Muscle layer of colon (tissue), 2 donors: ENCODE results near the gene RPS15.
A peak's percentile ranks its signal among the peaks of the same experiment; 100 is the strongest.

Source experiments
- H3K27ac ChIP-seq: one replicate; pipeline ENCODE4 v1.7.0; 2013; ENCODE audit warnings: low read depth, mild to moderate bottlenecking, low read length, moderate library complexity
- H3K27me3 ChIP-seq, 2 donors: one replicate each; pipeline ENCODE4 v1.7.0; 2013; ENCODE audit warnings: low read length in 2 of 2, mild to moderate bottlenecking in 2 of 2; ENCODE audit not compliant: insufficient read depth in 2 of 2, control insufficient read depth in 1 of 2
- H3K36me3 ChIP-seq: one replicate; pipeline ENCODE4 v1.7.0; 2013; ENCODE audit warnings: mild to moderate bottlenecking, low read length; ENCODE audit not compliant: insufficient read depth
- H3K4me1 ChIP-seq: one replicate; pipeline ENCODE4 v1.7.0; 2013; ENCODE audit warnings: mild to moderate bottlenecking, low read length; ENCODE audit not compliant: insufficient read depth
- H3K4me3 ChIP-seq, 2 donors: one replicate each; pipeline ENCODE4 v1.7.0; 2013; ENCODE audit warnings: low read length in 2 of 2, low read depth in 1 of 2, mild to moderate bottlenecking in 1 of 2, moderate library complexity in 1 of 2
- H3K9ac ChIP-seq: one replicate; pipeline ENCODE4 v1.7.0; 2013; ENCODE audit warnings: low read length
- H3K9me3 ChIP-seq: one replicate; pipeline ENCODE4 v1.7.0; 2013; ENCODE audit warnings: mild to moderate bottlenecking, low read length
- donor health status: abdominal sarcoma.
- donor health status: Adenocarcinoma of cecum.

RPS15 gene

GRCh38 chr19:1441677-1442438, 3.7 kb downstream of the RPS15 start:
- Histone ChIP-seq H3K4me1 (peaks cover 21% of the 10 kb centered on the region), H3K9ac (no peak overlapping the region), H3K36me3 (peaks cover 24% of the 10 kb centered on the region), H3K4me3 (no peak overlapping the region), H3K27ac (no peak overlapping the region), H3K9me3 (no peaks in the 10 kb centered on the region), H3K27me3 (peaks cover 0 to 18% of the 10 kb centered on the region in 2 donors)

- Histone ChIP-seq H3K4me3 (peak overlapping the region; percentile 25 to 27), H3K27me3 (peaks cover 23 to 53% of the 10 kb centered on the region in 2 donors), H3K36me3 (peaks cover 14% of the 10 kb centered on the region), H3K27ac (no peak overlapping the region), H3K9ac (no peak overlapping the region), H3K9me3 (no peaks in the 10 kb centered on the region), H3K4me1 (peaks cover 8% of the 10 kb centered on the region)
These were observed 7.2 kb downstream of the RPS15 start for GRCh38 chr19:1445185-1445931.

DNA sequence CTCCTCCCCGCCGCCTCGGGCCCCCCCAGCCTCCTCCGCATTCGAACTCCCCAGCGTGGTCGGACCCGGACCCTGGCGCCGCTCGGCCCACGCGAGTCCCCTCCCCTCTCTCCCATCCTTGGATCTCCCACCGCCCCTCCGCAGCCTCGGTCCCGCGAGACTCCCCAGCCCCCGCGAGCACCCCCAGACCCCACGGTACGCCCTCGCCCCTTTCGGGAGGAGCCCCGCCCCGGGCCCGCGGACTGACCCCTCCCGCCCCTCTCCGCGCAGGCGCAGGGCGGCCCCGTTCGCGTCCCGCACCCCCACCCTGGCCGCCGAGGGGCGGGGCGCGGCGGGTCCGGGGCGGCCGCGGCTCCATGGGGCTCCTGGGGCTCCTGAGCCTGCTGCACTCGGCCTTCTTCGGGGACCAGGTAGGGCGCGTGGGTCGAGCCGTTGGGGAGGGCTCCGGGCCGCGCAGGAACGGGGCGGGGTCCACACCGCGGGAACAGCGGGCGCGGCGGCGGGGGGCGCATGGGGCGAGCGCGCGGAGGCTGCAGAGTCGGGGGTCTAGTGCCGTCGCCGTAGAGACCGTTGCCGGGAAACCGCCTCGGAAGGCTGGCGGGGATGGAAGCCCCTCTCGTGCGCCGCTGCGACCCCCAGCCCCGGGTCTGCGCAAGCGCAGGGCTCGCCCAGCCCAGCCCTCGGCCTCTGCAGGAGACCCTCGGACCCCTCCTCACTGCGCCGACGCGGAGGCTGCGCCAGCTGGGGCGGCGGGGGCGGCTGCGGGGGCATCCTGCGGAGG, 7.9 kb downstream of the RPS15 start:
- no peak overlapping the region for H3K4me3 ChIP-seq
- H3K9me3 ChIP-seq, result no peaks in the 10 kb centered on the region
- H3K27ac ChIP-seq, result no peak overlapping the region
- H3K4me1 ChIP-seq, result peaks cover 8% of the 10 kb centered on the region
- H3K9ac ChIP-seq, result no peak overlapping the region
- peaks cover 6% of the 10 kb centered on the region for H3K36me3 ChIP-seq
- H3K27me3 ChIP-seq, result peaks cover 31 to 61% of the 10 kb centered on the region in 2 donors

DNA sequence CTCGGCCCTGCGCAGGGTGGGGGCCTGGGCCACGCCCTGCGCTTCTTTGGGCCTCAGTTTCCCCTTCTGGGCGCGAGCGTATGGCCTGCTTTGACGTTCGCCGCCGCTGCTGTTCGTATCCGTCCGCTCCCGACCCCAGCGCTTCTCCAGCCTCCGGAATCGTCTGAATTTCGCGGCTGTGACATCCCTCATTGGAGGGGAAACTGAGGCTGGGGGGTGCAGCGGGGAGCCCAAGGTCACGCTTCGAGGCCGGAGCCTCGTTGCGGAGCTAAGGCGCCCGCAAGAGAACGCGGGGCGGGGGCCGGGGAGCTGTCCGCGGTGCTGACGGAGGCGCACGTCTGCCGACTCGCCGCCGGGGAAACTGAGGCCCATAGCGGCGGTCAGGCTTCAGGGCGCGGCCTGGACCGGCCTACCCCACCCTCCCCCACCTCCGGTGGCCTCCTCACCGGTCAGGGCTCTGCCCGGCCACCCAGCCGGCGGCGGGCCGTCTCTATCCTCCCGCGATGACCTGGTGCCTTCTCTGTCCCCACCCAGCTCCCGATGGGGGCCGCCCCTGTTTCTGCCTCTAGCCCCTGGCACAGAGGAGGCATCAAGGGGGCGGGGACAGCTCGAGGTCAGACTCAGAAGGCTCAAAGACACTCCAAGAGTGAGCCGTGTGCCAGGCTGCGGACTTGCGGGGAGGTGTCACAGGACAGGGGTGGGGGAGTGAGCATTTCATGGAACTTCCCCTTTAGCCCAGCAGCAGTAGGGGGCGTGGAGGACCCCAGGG, 8.7 kb downstream of the RPS15 start:
- Histone ChIP-seq H3K9me3 (no peaks in the 10 kb centered on the region), H3K36me3 (no peaks in the 10 kb centered on the region), H3K27me3 (peaks cover 36 to 68% of the 10 kb centered on the region in 2 donors), H3K27ac (no peak overlapping the region), H3K4me1 (peaks cover 8% of the 10 kb centered on the region), H3K9ac (no peak overlapping the region), H3K4me3 (no peak overlapping the region)

DNA sequence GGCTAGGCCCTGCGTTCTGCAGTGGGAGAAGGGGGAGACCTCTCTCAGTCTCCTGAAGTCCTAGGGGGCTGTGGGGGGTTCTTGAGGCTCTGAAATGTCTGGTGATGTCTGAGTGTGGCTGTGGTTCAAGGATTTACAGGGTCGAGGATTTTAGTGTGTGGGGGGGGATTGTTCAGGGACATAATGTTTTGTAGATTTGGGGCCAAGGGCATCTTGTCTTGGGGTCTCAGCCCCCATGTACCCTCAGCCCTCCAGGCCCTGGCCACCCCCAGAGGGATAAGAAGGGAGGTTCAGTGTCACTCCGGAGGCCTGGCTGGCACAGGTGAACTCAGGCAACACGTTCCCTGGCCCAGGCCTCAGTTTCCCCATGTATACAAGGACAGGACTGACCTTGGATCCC, 9.3 kb downstream of the RPS15 start:
- Histone ChIP-seq H3K4me1 (peaks cover 8% of the 10 kb centered on the region), H3K4me3 (no peak overlapping the region), H3K27ac (no peak overlapping the region), H3K9me3 (no peaks in the 10 kb centered on the region), H3K27me3 (peaks cover 42 to 74% of the 10 kb centered on the region in 2 donors), H3K36me3 (no peaks in the 10 kb centered on the region), H3K9ac (no peak overlapping the region)

DNA sequence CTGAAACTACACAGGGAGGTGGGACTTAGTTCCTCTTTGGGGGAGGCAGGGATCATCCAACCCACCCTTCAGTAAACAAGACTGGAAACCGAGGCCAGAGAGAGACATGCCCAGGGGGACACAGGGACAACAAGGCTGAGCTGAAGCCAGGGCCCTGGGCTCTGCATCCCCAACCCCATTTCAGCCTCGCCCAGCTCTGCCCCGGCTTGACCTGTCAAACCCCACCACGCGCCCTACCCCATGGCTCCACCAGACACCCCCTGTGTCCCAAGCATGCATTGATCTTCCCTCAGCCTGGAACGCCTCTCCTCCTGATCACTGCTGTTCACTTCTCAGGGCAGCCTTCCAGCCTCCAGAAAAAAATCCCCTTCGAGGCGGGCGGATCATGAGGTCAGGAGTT, 9.7 kb downstream of the RPS15 start:
- no peak overlapping the region for H3K27ac ChIP-seq
- H3K27me3 ChIP-seq, result peaks cover 43 to 79% of the 10 kb centered on the region in 2 donors
- H3K9ac ChIP-seq, result no peak overlapping the region
- H3K9me3 ChIP-seq, result no peaks in the 10 kb centered on the region
- H3K4me1 ChIP-seq, result peaks cover 8% of the 10 kb centered on the region
- no peaks in the 10 kb centered on the region for H3K36me3 ChIP-seq
- no peak overlapping the region for H3K4me3 ChIP-seq

GRCh38 chr19:1449467-1450442, 11.6 kb downstream of the RPS15 start, which contains the start of gene APC2:
Gene APC2 (plus strand): TSS chr19:1450121. CDS start chr19:1453002, 2,881 bp downstream.
- Histone ChIP-seq H3K27me3 (peaks cover 43 to 96% of the 10 kb centered on the region in 2 donors), H3K9ac (no peak within 1 kb of the TSS), H3K27ac (no peak within 1 kb of the TSS), H3K9me3 (no peaks in the 10 kb centered on the region), H3K36me3 (no peaks in the 10 kb centered on the region), H3K4me1 (peaks cover 7% of the 10 kb centered on the region), H3K4me3 (no peak within 1 kb of the TSS)

- H3K36me3 ChIP-seq, result no peaks in the 10 kb centered on the region
- no peak overlapping the region for H3K4me3 ChIP-seq
- no peaks in the 10 kb centered on the region for H3K9me3 ChIP-seq
- H3K27ac ChIP-seq, result no peak overlapping the region
- no peaks in the 10 kb centered on the region for H3K4me1 ChIP-seq
- H3K9ac ChIP-seq, result no peak overlapping the region
- peaks cover 50 to 97% of the 10 kb centered on the region in 2 donors for H3K27me3 ChIP-seq
These were observed 12.8 kb downstream of the RPS15 start for GRCh38 chr19:1450735-1451731.

DNA sequence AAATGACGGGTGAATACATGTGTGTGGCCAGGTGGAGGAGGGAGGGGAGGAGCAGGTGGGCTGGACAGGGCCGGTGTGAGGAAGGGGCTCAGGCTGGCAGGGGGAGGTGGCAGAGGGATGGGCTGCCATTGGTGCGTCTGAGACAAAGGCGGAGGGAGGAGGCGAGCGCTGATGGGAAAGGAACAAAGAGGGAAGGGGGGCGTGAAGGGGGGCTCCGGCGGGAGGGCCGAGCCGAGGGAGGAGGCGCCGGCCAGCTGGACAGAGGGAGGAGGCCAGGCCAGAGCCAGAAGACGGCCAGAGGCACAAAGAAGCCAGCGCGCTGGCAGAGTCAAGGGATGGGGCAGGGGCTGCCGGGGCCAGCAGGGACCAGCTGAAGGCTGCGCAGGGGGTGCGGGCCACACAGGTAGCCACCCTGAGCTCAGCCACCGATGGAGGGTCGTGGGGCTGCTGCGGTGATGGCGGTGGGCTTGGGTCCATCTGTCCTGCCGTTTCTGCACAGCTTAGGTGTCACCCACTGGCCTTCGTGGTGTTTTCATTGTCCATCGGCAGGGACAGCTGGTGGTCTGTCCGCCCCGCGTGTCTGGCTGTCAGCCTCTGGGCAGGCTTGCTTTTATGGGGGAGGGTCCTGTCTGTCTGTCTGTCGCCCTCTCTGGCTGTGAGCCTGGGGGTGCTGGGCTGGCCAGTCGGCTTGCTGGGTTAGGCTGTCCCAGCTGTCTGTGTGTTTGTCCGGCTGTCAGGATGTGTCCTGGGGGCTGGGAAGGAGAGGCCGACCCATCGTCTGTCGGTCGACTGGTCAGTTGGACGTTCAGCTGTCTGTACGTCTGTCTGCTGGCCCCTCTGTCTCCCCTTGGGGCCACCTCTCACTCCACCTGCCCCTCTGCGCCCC, 14.0 kb downstream of the RPS15 start:
- Histone ChIP-seq H3K27me3 (peaks cover 54 to 97% of the 10 kb centered on the region in 2 donors), H3K36me3 (no peaks in the 10 kb centered on the region), H3K4me3 (no peak overlapping the region), H3K4me1 (no peaks in the 10 kb centered on the region), H3K9me3 (no peaks in the 10 kb centered on the region), H3K9ac (no peak overlapping the region), H3K27ac (no peak overlapping the region)
